GM12801 (cell line): ENCODE results near the gene GABRB3.

Experiments
- CTCF ChIP-seq: IDR thresholded peaks from one replicate; pipeline ENCODE4 v1.5.1; 2011; ENCODE audit warnings: control low read depth; ENCODE audit not compliant: insufficient read length; ENCODE audit errors: extremely low read depth

GABRB3 gene

GRCh38 chr15:26628879-26629529, 143.9 kb downstream of the GABRB3 start:
- TF ChIP-seq CTCF, result no peak

GRCh38 chr15:26628071-26628470, 144.8 kb downstream of the GABRB3 start:
- TF ChIP-seq CTCF, result no peak

- no peak for TF ChIP-seq CTCF
Observed at GRCh38 chr15:26624128-26624527, 148.7 kb downstream of the GABRB3 start.

- TF ChIP-seq CTCF, result no peak
Observed at GRCh38 chr15:26623071-26623470, 149.8 kb downstream of the GABRB3 start.

- TF ChIP-seq CTCF, result no peak
Observed at GRCh38 chr15:26621816-26622215, 151.1 kb downstream of the GABRB3 start.

- TF ChIP-seq CTCF, result no peak
Observed at GRCh38 chr15:26620528-26621458, 152.1 kb downstream of the GABRB3 start.

GRCh38 chr15:26615927-26616302, 157.0 kb downstream of the GABRB3 start:
- TF ChIP-seq CTCF, result no peak
